Measurements from ENCODE around the gene ACAN.

GRCh38 chr15:88865498-88866099, 62.4 kb downstream of the ACAN start:
- TF ChIP-seq POLR2A (IDR thresholded peaks at IDR 0.05; ENCODE audit: extremely low read depth, insufficient read length) (no peak), CTCF (IDR thresholded peaks at IDR 0.05; ENCODE audit: low read depth, low read length) (no peak), MYC (IDR thresholded peaks at IDR 0.05; ENCODE audit: low read depth, low read length) (no peak)
- TF ChIP-seq, protein P1, sequence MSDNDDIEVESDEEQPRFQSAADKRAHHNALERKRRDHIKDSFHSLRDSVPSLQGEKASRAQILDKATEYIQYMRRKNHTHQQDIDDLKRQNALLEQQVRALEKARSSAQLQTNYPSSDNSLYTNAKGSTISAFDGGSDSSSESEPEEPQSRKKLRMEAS (IDR thresholded peaks at IDR 0.05; ENCODE audit: low read depth, low read length): no peak
